ENCODE results near the gene NSG1.

Gene NSG1

GRCh38 chr4:4457803-4458553 lies 71.1 kb downstream of the NSG1 start:
- Histone ChIP-seq H3K27ac (ENCODE audit: low read length) (peak overlapping the region; percentile 6; the same call in 1 of the 2 replicates), H3K27me3 (replicated peaks; ENCODE audit: insufficient read depth, low read length) (no peaks in the 10 kb centered on the region), H3K36me3 (replicated peaks; ENCODE audit: insufficient read depth, low read length) (no peaks in the 10 kb centered on the region), H4K20me1 (ENCODE audit: insufficient read depth, low read length) (no peaks in the 10 kb centered on the region), H3K4me2 (ENCODE audit: low read depth, low read length) (peak overlapping the region; percentile 33; the same call in 1 of the 2 replicates), H3K9me3 (replicated peaks; ENCODE audit: insufficient read depth, low read length) (no peaks in the 10 kb centered on the region), H3K79me2 (ENCODE audit: low read length) (0 out of 2 replicates have a peak, but pooled peaks cover 7% of the 10 kb centered on the region), H3K9ac (ENCODE audit: low read length) (no peak overlapping the region), H3K9me2 (replicated peaks; ENCODE audit: insufficient read depth, low read length) (no peaks in the 10 kb centered on the region), H3K4me3 (ENCODE audit: low read length) (no peak overlapping the region), H2AFZ (ENCODE audit: low read length) (no peak overlapping the region), H3F3A (ENCODE audit: insufficient read depth, low read length) (peaks cover 23% of the 10 kb centered on the region), H3K4me1 (ENCODE audit: low read length) (peaks cover 54% of the 10 kb centered on the region)
- TF ChIP-seq CTCF (IDR thresholded peaks at IDR 0.05; ENCODE audit: low read length) = no peak
- TF ChIP-seq EZH2phosphoT487 (IDR thresholded peaks at IDR 0.05; ENCODE audit: low read length) = no peak
- TF ChIP-seq EZH2 (optimal IDR thresholded peaks at IDR 0.05; ENCODE audit: low read depth, low read length) = no peak
- DNase-seq = no peak

GRCh38 chr4:4459181-4459580 lies 72.3 kb downstream of the NSG1 start:
- TF ChIP-seq EZH2phosphoT487 (IDR thresholded peaks at IDR 0.05; ENCODE audit: low read length) (no peak), CTCF (IDR thresholded peaks at IDR 0.05; ENCODE audit: low read length) (no peak), EZH2 (optimal IDR thresholded peaks at IDR 0.05; ENCODE audit: low read depth, low read length) (no peak)
- Histone ChIP-seq H3K4me1 (ENCODE audit: low read length) (peaks cover 48% of the 10 kb centered on the region), H3K9me3 (replicated peaks; ENCODE audit: insufficient read depth, low read length) (no peaks in the 10 kb centered on the region), H3K9me2 (replicated peaks; ENCODE audit: insufficient read depth, low read length) (no peaks in the 10 kb centered on the region), H3K9ac (ENCODE audit: low read length) (no peak overlapping the region), H3K4me3 (ENCODE audit: low read length) (no peak overlapping the region), H4K20me1 (ENCODE audit: insufficient read depth, low read length) (no peaks in the 10 kb centered on the region), H3K79me2 (ENCODE audit: low read length) (0 out of 2 replicates have a peak, but pooled peaks cover under 1% of the 10 kb centered on the region), H2AFZ (ENCODE audit: low read length) (no peak overlapping the region), H3K36me3 (replicated peaks; ENCODE audit: insufficient read depth, low read length) (no peaks in the 10 kb centered on the region; the same call in 1 of the 2 replicates), H3K27ac (ENCODE audit: low read length) (no peak overlapping the region), H3K27me3 (replicated peaks; ENCODE audit: insufficient read depth, low read length) (no peaks in the 10 kb centered on the region), H3K4me2 (ENCODE audit: low read depth, low read length) (no peak overlapping the region), H3F3A (ENCODE audit: insufficient read depth, low read length) (peaks cover 21% of the 10 kb centered on the region)
- DNase-seq = no peak

- Histone ChIP-seq H3K27me3 (replicated peaks; ENCODE audit: insufficient read depth, low read length) (no peaks in the 10 kb centered on the region), H3K9me3 (replicated peaks; ENCODE audit: insufficient read depth, low read length) (no peaks in the 10 kb centered on the region), H3K79me2 (ENCODE audit: low read length) (no peaks in the 10 kb centered on the region), H3K36me3 (replicated peaks; ENCODE audit: insufficient read depth, low read length) (no peaks in the 10 kb centered on the region; the same call in 1 of the 2 replicates), H3K9ac (ENCODE audit: low read length) (no peak overlapping the region), H3K27ac (ENCODE audit: low read length) (no peak overlapping the region), H3F3A (ENCODE audit: insufficient read depth, low read length) (peaks cover 7% of the 10 kb centered on the region), H4K20me1 (ENCODE audit: insufficient read depth, low read length) (no peaks in the 10 kb centered on the region), H3K4me2 (ENCODE audit: low read depth, low read length) (no peak overlapping the region), H2AFZ (ENCODE audit: low read length) (no peak overlapping the region), H3K9me2 (replicated peaks; ENCODE audit: insufficient read depth, low read length) (no peaks in the 10 kb centered on the region), H3K4me1 (ENCODE audit: low read length) (peaks cover 33% of the 10 kb centered on the region), H3K4me3 (ENCODE audit: low read length) (no peak overlapping the region)
- no peak for TF ChIP-seq EZH2phosphoT487 (IDR thresholded peaks at IDR 0.05; ENCODE audit: low read length)
- no peak for TF ChIP-seq CTCF (IDR thresholded peaks at IDR 0.05; ENCODE audit: low read length)
- no peak for TF ChIP-seq EZH2 (optimal IDR thresholded peaks at IDR 0.05; ENCODE audit: low read depth, low read length)
- DNase-seq = no peak
Measured at GRCh38 chr4:4460759-4461158, 73.9 kb downstream of the NSG1 start.

All from MM.1S (cell line).